Stimulated activated CD4-positive, alpha-beta T cell treated with anti-CD3 and anti-CD28 coated beads, TNF-alpha, amount 100 ng/mL, for 24 hours (primary cell): Measurements from ENCODE around the gene ZNF302.

Experiments used
- DNase-seq, 3 experiments: peaks; one replicate each; pipeline ENCODE4 v3.0.0-alpha.2; 2020; ENCODE audit warnings: low read depth in 3 of 3

ZNF302 gene

GRCh38 chr19:34732612-34733211, 55.2 kb downstream of the ZNF302 start:
- DNase-seq = no peak

GRCh38 chr19:34733266-34733745, 55.8 kb downstream of the ZNF302 start:
- no peak for DNase-seq

GRCh38 chr19:34733746-34734536, 56.5 kb downstream of the ZNF302 start, which contains the start of gene ZNF181:
Gene ZNF181, plus strand, starts transcription at chr19:34734243. Its CDS starts 795 bp downstream, at chr19:34735038.
- peak; percentile 62 to 81 (median 66) for DNase-seq

GRCh38 chr19:34734537-34735103, 57.1 kb downstream of the ZNF302 start:
- no peak for DNase-seq
